Stimulated activated CD4-positive, alpha-beta T cell treated with anti-CD3 and anti-CD28 coated beads, TNF-alpha, amount 100 ng/mL, for 1 hour (primary cell): ENCODE measurements around the gene PLCB1.

Source experiments
- DNase-seq, 3 donors: peaks; one replicate each; pipeline ENCODE4 v3.0.0-alpha.2; 2020; ENCODE audit warnings: low read depth in 3 of 3, low spot score in 1 of 3

Gene PLCB1

GRCh38 chr20:8129211-8129976 lies 2.7 kb upstream of the PLCB1 start:
- DNase-seq, result no peak

GRCh38 chr20:8130840-8131526 lies 1.1 kb upstream of the PLCB1 start:
- DNase-seq, result no peak

GRCh38 chr20:8132484-8133309 lies 631 bp downstream of the PLCB1 start:
- peak in 1 of 3 donors; percentile 4 for DNase-seq

DNA sequence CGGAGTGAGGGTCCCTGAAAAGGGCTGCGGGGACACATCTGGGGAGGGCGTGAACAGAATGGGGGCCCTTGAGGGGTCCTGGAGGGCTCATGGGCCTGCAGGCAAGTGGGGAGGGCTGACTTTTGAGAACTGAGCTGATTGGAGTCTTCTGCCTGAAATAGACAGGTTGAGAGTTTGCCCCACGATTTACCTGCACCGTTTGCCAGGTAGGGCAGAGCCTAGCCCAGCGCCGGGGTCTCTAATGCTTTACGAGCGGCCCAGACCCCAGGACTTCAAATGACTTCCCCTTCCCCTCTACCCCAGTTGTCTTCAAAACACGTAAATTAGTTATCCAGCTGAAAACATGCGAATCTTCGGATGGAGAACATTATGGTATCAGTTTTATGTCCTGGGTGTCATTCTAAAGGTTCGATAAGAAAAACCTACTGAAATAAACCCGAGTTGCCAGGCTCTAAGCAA lies 1.3 kb downstream of the PLCB1 start:
- DNase-seq, result no peak

GRCh38 chr20:8133851-8134451 lies 1.9 kb downstream of the PLCB1 start:
- no peak for DNase-seq

GRCh38 chr20:8139899-8140298 lies 7.8 kb downstream of the PLCB1 start:
- no peak for DNase-seq

DNA sequence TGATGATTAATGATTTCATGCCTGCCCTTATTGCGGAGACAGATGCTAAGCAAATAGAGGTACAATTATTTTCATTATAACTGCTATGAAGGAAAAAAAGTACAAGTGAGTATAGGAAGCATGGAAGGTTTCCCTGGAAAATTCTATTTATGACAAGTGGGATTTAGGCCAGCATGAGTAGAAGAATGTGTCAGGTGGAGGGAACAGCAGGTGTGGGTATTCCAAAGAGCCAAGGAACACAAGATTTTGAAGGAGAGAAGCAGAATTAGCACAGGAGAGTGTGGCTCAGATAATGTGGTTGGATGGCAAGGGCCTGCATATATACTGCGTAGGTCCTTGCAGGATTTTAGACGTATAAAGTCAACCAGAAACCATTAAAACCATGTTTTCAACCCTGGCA lies 11.4 kb downstream of the PLCB1 start:
- no peak for DNase-seq

DNA sequence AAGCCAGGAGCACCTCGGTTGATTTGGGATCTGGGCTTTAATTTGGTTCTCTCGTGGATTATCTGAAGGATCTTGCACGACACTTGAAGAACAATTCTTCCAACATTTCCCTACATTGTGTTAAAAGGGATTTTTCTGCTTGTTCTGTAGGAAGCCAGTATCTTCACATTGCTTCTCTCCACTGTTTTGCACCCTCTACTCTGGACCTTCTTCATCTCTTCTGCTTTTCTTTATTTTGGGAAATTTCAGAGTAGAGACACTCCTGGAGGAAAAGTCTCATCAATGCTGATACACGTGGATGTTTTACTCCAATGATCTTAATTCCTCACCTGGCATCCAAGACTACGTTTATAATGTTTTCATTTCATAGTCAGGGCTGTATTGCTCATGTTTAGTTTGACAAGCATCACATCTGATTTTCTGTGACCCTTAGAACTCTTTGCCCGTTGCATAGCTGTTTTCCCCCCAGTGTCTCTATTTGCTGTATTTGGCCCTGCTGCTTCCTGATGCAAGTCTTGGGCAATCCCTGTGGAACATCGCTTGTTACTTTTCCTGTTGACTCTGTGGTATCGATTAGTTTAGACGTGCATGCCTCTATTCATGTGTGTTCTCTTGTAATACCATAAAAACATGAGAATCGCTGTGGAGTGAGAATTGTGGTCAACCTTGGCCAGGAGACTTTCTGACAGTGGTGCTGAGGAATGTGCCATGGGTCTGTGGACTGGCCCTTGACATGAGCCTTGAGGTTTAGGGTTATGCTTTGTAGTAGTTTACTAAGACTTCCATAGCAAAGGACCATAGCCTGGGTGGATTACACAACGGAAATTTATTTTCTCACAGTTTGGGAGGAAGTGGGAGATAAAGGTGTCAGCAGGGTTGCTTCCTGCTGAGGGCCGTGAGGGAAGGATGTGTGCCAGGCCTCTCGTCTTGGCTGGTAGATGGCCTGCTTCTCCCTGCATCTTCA lies 12.5 kb downstream of the PLCB1 start:
- DNase-seq, result no peak

DNA sequence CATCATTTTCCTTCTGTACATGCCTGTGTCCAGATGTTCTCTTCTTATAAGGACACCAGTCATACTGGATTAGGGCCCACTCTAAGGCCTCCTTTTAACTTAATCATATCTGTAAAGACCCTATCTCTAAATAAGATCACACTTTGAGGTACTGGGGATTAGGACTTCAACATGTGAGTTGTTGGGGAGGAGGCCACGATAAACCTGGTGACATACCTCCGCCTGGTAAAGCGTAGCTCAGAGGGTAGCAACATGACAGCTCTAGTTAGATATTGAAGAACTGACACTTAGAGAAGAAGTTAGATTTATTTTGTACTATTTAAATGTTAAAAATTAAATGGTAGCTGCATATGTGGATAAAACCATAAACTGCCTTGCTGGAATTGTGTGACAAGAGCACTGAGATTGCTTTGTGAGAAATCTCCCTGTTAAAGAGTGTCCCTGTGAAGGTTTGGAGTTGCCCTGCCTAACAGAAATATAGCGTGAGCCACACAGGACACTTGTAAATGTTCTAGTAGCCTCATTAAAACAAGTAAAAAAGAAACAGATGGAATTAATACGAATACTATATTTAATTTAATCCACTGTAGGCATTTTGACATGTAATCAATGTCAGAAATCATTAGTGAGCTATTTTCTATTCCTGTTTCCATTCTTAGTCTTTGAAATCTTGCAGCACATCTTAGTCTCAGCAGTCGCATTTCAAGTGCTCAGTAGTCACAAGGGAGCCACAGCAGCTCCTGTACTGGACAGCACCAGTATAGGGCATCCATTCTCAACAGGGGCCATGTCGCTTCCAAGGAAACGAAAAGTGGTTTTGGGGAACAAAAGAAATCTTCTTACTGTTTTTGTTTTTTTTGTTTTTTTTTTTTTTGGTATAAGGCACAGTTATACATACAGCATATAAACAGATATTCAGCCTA lies 13.4 kb downstream of the PLCB1 start:
- DNase-seq, result no peak

DNA sequence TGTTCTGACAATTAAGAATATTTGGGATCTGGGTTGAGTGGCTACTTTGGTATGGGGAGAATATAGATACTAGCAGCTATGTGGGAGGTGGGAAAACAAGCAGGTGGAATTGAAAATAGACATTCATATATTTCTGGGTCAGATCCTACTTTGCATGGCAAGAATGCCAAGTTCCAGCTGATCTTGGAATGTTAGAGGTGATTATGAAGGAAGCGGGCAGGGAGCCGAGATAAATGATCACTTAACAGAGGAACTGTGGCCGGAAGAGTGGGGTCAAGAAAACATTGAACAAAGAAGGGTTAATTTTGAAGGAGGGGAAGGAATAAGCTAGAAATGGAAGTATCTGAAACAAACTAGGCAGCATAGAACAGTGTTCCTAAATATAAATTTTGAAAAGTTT lies 15.4 kb downstream of the PLCB1 start:
- no peak for DNase-seq

DNA sequence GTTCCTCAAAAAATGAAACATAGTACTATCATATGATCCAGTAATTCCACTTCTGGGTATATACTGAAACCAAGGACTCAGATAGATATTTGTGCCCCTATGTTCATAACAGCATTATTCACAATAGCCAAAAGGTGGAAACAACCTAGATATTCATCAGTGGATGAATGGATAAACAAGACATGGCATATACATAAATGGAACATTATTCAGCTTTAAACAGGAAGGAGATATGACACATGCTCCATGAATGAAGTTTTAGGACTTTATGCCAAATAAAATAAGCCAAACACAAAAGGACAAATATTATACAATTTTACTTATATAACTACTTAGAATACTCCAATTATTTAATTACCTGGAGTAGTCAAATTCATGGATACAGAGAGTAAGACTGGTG lies 16.4 kb downstream of the PLCB1 start:
- no peak for DNase-seq

- no peak for DNase-seq
Measured at GRCh38 chr20:8150591-8150990, 18.5 kb downstream of the PLCB1 start.

- DNase-seq, result no peak
Measured at GRCh38 chr20:8151372-8151771, 19.3 kb downstream of the PLCB1 start.

DNA sequence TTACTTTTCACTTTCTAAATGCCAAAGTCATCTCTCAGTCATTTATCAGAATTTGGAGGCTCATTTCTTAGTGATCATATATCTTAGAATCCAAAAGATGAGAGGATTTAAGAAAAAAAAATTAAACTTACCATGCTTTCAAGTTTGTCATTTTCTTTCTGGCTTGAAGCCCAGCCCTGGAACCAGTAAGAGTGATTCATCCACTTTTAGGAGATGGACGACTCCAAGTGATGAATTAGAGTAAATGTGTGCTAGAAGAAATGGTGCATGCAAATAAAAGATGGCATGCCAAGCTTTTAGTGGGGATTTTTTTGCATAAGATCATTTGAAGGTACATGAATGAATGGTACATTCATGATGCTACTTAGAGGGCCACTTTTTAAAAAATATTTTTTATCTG lies 20.1 kb downstream of the PLCB1 start:
- DNase-seq, result no peak

DNA sequence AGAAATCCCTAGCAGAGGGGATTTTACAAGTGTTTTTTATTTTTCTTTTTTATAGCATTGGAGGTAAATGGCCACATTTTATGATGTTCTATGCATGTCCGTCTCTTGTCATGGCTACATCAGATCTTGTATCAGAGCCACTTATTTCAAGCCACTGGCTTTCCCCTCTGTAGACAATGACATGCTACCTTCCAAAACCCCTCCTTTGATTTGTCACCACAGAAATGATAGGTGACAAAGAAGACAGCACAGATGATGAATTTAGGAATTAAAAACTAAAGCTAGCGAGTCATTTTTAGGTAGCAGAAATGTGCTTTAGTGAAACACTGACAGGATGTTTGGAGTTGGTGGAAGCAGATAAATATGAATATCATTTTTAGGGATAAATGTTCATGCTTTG lies 20.8 kb downstream of the PLCB1 start:
- no peak for DNase-seq

DNA sequence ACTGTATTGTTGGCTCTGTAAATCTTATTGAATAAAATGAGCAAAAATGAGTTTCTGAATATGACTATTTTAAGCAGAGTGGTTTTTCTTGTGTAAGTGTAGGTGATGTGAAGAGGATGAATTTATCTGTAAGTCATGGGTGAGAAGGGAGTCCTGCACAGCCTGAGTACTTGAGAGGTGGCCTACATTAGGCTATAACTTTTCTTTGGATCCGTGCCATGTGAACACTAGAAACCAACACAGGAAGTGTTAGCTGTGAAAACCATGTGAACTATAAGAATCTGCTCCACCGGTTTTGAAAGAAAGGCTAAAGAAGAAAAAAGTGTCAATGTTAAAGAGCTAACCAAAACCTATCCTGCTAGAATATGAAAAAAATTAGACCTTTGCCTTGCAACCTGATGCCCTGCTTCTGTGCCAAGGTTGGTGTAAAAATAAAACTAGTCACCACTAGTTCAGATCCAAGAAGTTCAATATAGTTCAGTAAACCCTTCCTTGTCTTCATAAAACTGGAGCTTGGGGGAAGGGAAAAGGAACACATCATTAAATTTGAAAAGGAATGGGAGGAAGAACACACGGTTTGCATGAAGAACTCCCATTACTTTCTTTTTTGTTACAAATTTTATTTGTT lies 21.3 kb downstream of the PLCB1 start:
- DNase-seq, result no peak

DNA sequence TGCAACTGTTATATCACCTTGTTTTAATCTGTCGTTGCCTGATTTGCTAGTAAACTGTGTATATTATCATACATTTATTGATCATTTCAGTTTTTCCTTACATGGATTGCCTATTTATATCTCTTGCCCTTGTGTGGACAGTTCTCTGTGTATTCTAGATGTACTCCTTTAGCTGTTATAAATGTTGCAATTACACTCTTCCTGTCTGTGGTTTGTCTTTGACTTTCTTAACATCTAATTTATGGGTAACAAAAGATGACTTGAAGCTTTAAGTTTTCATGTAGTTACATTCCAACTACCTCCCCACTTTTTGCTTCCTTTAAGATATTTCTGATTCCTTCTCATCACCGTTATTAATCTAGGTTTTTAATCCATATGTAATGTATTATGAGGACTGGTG lies 22.6 kb downstream of the PLCB1 start:
- no peak for DNase-seq

GRCh38 chr20:8155229-8155628 lies 23.2 kb downstream of the PLCB1 start:
- DNase-seq, result no peak

GRCh38 chr20:8155812-8156211 lies 23.7 kb downstream of the PLCB1 start:
- no peak for DNase-seq
